Measurements from ENCODE around the gene NTNG1.

Gene NTNG1

DNA sequence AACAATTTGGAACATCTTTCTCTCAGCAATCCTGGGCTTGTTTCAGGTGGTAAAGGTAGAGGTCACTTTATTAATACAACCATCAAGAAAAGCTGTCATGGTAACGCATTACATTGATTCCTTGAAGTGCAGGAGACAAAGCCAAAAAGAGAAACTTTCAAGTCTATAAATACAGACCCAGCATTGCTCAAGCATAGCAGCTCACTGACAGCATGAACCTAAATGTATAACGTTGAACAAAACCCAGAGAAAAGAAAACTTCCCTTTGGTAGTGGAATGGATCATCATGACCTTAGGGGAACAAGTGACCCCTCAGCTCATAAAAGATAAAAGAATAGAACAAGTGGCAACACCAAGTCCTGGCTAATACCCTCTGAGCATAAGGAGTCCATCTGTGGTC, 332.2 kb downstream of the NTNG1 start:
- DNase-seq = no peak

- no peak for DNase-seq
These were observed 334.2 kb downstream of the NTNG1 start for GRCh38 chr1:107474877-107475612.

DNA sequence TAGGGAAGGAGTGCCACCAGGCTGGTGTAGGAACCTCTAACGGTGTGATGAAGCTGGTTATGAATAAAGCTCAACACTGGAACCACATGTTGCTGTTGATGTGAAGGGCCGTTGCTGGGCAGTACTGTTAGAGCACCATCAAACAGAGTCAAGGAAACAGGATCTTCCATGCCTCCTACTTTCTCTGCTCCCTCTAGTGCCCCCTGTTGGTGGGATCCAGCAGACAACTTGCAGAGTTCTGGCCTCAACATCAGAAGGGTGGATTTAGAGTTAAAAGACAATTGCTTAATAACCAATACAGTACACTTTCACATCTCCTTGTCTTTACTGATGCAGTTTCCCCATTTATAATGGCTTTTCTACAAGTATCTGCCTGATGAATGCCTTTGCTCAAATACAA, 336.4 kb downstream of the NTNG1 start:
- no peak for DNase-seq

DNA sequence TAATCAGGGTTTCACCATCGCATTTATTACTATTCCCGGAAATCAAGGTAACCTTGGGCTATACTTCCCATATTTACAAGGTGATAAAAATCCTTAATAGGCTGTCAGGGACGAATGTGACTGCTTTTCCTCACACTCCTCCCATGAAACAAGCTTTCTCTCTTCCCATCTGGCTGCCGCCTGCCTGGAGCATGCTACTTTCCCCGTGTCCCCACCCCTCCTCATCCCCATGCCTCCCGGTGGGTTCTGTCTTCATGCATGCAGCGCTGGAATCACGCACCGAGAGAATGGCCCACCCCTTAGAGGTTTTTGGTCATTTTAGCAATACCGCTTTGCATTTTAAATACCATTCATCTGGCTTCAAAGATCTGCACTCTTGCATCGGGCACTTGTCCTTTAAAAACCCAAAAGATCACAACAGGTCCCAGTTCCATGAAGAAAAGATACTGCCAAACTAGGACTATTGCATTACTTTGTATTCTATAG, 339.1 kb downstream of the NTNG1 start:
- DNase-seq = no peak

GRCh38 chr1:107480548-107481415, 339.9 kb downstream of the NTNG1 start:
- DNase-seq = no peak

DNA sequence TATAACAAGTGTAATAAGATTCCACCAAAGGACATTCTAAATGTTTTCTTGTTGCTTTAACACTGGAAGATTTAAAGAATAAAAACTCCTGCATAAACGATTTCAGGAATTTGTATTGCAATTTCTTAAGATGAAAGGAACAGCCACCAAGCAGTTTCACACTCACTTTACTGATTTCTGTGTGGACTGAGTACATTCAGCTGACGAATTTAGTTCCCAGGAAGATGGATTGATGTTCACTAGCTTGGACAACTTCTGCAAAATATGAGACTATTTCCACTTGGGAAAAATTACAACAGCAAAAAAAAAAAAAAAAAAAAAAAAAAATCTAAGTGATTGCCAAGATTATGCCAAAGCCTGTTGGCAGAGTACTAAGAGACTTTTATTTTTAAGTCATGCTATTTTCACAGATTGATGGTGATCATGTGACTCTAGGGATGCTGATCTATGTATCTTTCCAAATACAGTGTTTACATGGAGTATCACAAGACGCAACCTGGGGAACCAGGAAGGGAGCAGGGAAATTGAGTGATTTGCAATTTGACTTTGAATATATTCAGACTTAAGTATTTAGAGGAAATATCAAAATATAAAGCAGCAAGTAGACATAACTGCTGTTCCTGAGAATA, 341.0 kb downstream of the NTNG1 start:
- no peak for DNase-seq

- DNase-seq = no peak
These were observed 343.1 kb downstream of the NTNG1 start for GRCh38 chr1:107483949-107484348.

GRCh38 chr1:107486349-107486748, 345.5 kb downstream of the NTNG1 start:
- DNase-seq = no peak

- no peak for DNase-seq
These were observed 346.7 kb downstream of the NTNG1 start for GRCh38 chr1:107487506-107487905.

- no peak for DNase-seq
These were observed 350.7 kb downstream of the NTNG1 start for GRCh38 chr1:107491582-107491981.

DNA sequence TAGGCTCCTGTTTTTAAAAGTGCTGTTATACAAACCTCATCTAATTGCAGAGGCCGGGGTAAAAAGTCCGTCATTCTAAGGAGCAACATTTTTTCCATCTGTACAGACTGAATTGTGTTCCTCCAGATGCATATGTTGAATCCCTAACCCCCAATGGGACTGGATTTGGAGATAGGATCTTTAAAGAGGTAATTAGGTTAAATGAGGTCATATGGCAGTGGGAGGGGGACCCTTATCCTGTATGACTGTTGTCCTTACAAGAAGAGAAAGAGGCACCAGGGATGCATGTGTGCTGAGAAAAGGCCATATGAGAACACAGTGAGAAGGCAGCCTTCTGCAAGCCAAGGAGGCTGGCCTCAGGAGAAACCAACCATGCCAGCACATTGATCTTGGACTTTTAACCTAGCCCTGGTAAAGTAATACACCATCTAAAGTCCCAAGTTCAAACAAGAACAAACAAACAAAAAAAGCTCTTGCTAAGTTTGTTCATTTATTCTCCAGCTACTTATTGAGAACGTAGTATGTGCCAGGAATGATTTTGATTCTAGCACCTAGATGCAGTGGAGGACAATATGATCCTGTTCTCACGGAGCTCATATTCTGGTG, 352.4 kb downstream of the NTNG1 start:
- no peak for DNase-seq

- no peak for DNase-seq
These were observed 353.2 kb downstream of the NTNG1 start for GRCh38 chr1:107494061-107494460.

DNA sequence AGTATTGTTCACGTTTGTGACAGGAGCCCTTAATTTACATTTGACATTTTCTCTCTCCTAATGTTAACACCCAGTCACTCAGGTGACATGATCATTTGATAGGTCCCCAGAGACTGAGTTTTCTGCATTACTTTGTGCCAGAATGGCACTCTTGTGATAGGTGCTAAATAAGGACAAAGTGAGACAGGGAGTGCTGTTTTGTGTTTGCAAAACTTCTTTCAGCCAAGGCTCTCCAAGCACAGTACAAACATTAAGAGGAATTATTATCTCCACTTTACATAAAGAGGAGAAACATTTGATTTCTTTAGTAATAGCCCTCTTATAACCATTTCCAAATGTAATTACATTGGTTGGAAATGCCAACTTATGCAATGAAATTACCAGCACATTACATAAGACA, 355.2 kb downstream of the NTNG1 start:
- no peak for DNase-seq

DNA sequence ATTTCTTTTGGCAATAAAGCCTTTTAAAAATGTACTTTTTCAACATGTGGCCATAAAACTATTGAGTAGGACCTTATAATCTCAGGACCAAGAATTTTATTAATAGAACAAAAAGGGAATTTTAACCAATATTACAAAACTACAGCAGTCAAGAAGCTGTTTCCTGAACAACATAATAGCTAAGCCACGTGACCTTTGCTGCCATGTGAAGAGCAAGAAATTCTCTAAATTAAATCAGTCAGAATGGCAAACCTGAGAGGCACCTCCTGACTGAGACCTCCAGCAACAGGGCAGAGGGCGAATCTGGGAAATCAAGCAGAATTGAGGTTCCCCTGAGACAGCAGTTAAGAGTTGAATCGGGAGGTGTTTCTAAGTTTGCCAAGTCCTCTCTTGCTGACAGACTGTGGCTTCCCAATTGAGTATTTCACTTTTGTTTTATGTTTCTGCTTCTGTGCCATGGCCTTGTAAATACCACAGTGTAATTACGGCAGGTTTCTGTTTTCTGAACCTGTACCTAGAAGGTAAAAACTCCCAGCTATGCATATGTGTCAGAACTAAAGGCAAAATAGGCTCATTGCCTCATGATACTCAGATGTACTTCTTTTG, 358.4 kb downstream of the NTNG1 start:
- no peak for DNase-seq

DNA sequence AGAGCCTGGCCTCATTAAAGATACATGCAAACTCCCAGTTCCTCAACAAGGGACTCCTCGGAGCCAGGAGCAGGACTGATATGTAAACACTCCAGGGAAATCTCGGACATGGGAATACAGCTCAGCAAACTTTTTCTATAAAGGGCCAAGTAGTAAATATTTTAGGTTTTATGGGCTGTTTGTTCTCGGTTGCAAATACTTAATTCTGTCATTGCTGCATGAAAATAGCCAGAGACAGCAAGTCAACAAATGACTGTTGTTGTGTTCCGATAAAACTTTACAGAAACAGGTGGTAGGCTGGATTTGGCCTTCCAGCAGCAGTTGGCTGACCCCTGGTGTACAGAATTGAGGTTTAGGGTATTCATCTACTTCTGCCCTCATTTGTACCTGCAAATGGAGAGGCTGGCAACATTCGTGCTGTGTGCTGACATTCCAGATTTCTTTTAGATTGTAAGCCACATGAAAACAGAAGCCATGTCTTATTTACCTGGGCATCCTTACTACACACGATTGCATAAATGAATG, 360.3 kb downstream of the NTNG1 start:
- no peak for DNase-seq

DNA sequence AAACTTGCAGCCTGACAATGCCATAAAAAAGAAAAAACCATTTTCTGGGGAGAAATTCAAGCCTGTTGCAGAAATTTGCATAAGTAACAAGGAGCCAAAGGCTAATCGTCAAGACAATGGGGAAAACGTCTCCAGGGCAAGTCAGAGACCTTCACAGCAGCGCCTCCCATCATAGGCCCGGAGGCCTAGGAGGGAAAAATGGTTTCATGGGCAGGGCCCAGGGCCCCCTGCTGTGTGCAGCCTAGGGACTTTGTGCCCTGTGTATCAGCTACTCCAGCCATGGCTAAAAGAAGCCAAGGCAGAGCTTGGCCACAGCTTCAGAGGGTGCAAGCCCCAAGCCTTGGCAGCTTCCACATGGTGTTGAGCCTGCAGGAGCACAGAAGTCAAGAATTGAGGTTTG, 369.5 kb downstream of the NTNG1 start:
- DNase-seq = no peak

- no peak for DNase-seq
These were observed 372.0 kb downstream of the NTNG1 start for GRCh38 chr1:107512836-107513235.

DNA sequence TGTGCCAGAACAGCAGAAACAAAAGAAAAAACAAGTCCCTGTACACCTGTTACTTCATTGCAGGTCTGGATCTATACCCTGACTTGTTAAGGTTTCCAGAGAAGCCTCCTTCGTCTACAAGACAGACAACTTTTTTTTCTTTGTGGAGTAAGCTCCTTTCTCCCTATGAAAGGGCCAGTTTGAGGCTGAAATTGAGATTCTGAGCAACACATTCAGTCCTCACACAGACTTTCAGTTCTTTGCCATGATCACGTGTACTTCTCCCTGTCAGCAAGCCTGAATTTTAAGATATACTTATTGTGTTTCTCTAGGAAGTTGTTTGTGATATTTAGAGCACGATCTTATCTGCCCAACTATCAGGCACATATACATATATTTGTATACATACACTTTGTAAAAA, 374.0 kb downstream of the NTNG1 start:
- no peak for DNase-seq

GRCh38 chr1:107515702-107516101, 374.9 kb downstream of the NTNG1 start:
- no peak for DNase-seq

- DNase-seq = no peak
These were observed 382.2 kb downstream of the NTNG1 start for GRCh38 chr1:107523061-107523460.

- DNase-seq = no peak
These were observed 382.9 kb downstream of the NTNG1 start for GRCh38 chr1:107523736-107524135.

GRCh38 chr1:107524301-107524700, 383.5 kb downstream of the NTNG1 start:
- DNase-seq = no peak

GRCh38 chr1:107525145-107525544, 384.3 kb downstream of the NTNG1 start:
- DNase-seq = no peak

Data from activated CD4-positive, alpha-beta T cell treated with anti-CD3 and anti-CD28 coated beads, Interleukin-2, amount 50 U/mL, for 1 hour (primary cell).